ENCODE data around the gene TTLL5. TPM values are rescaled to one million over a fixed set of nuclear protein-coding genes. Genes with fewer than 3 reads are reported as not detected.

Gene TTLL5
- total and polyA plus RNA-seq, 2 of the 13 experiments (the other 11 are each of a cell fraction or from before 2014, with no cell fraction given): 11.8 to 18.8 TPM

- ATAC-seq (peak; percentile 23), FAIRE-seq (no peak), DNase-seq (ENCODE audit: low spot score) (no peak)
- no peak overlapping the region for H2AFZ ChIP-seq (ENCODE audit: low read length)
- peak overlapping the region; percentile 85 to 96 (median 94) for H3K4me3 ChIP-seq (replicated peaks in 1 of 3; ENCODE audit: insufficient read depth in 1 of 3, low read depth in 2 of 3, low read length in 3 of 3)
- peak overlapping the region; percentile 89 for H3K27ac ChIP-seq (ENCODE audit: extremely low read length, insufficient read depth, low read length)
- 2% methylated on average over 2 of the region's 18 CpGs for WGBS (ENCODE audit: low lambda C conversion rate)
- intact Hi-C loops (cut with micrococcal nuclease; ENCODE audit: unreplicated experiment) (no loop called here), in situ Hi-C loops (cut with HindIII; ENCODE audit: extremely low pct_ligation_motif_present, low pct_unique_long_range_greater_than_20kb) (no loop called here)
- peaks cover 30% of the 10 kb centered on the region for H3K4me1 ChIP-seq (ENCODE audit: insufficient read depth, low read length)
- no peaks in the 10 kb centered on the region for H4K20me1 ChIP-seq (ENCODE audit: insufficient read depth, low read length)
- no peaks in the 10 kb centered on the region for H3K9me3 ChIP-seq (ENCODE audit: low read length)
- H3K4me2 ChIP-seq (ENCODE audit: low read depth, low read length): peak overlapping the region; percentile 76
- peaks cover 43% of the 10 kb centered on the region for H3K79me2 ChIP-seq (ENCODE audit: insufficient read depth, low read length)
- BruUV-seq (replicated peaks): no TSS peak
- H3K9ac ChIP-seq (ENCODE audit: insufficient read depth, low read depth, low read length): peak overlapping the region; percentile 89
- ChIA-PET CTCF (ENCODE audit: low intra/inter-chr PET ratio, low total read pairs) (no interaction called here), POLR2A (interaction anchor here (0.9 to 3.3 kb wide), 12 partner anchors 11 to 535 kb away, joined by 3 to 36 read pairs (median 4); partner anchors contain the start of genes FLVCR2 and NEK9)
- H3K27me3 ChIP-seq (ENCODE audit: control insufficient read depth in 1 of 2, insufficient read depth in 2 of 2, low read length in 2 of 2): no peaks in the 10 kb centered on the region; a peak in 1 of 5 replicates
- peaks cover 3 to 16% of the 10 kb centered on the region in 2 experiments for H3K36me3 ChIP-seq (replicated peaks in 1 of 2; ENCODE audit: control insufficient read depth in 1 of 2, insufficient read depth in 2 of 2, low read length in 2 of 2)
- no peak for TF ChIP-seq ZNF773 (CRISPR knock-in tag; IDR thresholded peaks at IDR 0.05; ENCODE audit: borderline replicate concordance)
- no peak for TF ChIP-seq U2AF1 (optimal IDR thresholded peaks at IDR 0.05; ENCODE audit: low read depth, low read length)
- TF ChIP-seq HMG20A (CRISPR knock-in tag; IDR thresholded peaks at IDR 0.05; ENCODE audit: borderline replicate concordance): no peak
- no peak for TF ChIP-seq ZNF558 (CRISPR knock-in tag; IDR thresholded peaks at IDR 0.05; ENCODE audit: borderline replicate concordance)
- no peak for TF ChIP-seq KMT2A (CRISPR knock-in tag; IDR thresholded peaks at IDR 0.05)
- TF ChIP-seq MATR3 (CRISPR knock-in tag; IDR thresholded peaks at IDR 0.05): no peak
- no peak for TF ChIP-seq ZNF460 (CRISPR knock-in tag; IDR thresholded peaks at IDR 0.05; ENCODE audit: borderline replicate concordance)
- peak; percentile 68; the same call in 1 of the 2 replicates for TF ChIP-seq ZNF317 (CRISPR knock-in tag; IDR thresholded peaks at IDR 0.05)
- TF ChIP-seq MXD3 (CRISPR knock-in tag; IDR thresholded peaks at IDR 0.05): no peak
- TF ChIP-seq NFYC (CRISPR knock-in tag; IDR thresholded peaks at IDR 0.05): no peak
- no peak for TF ChIP-seq IRX3 (CRISPR knock-in tag; IDR thresholded peaks at IDR 0.05; ENCODE audit: borderline replicate concordance, low read depth)
- peak; percentile 9; the same call in 1 of the 2 replicates for TF ChIP-seq YEATS4 (CRISPR knock-in tag; IDR thresholded peaks at IDR 0.05; ENCODE audit: borderline replicate concordance)
- TF ChIP-seq SOX6 (IDR thresholded peaks at IDR 0.05): no peak
- 0 out of 2 replicates have a peak, but pooled peaks have one; percentile 1 for TF ChIP-seq SOX6 (CRISPR knock-in tag; IDR thresholded peaks at IDR 0.05)
- TF ChIP-seq RARG (CRISPR knock-in tag; IDR thresholded peaks at IDR 0.05; ENCODE audit: low read depth): no peak
- no peak for TF ChIP-seq SALL2 (CRISPR knock-in tag; IDR thresholded peaks at IDR 0.05)
- no peak for TF ChIP-seq ZNF407 (CRISPR knock-in tag; IDR thresholded peaks at IDR 0.05; ENCODE audit: not compliant biosample characterization)
- TF ChIP-seq MED1 (CRISPR knock-in tag; IDR thresholded peaks at IDR 0.05): no peak
- TF ChIP-seq NFE2L1 (CRISPR knock-in tag; IDR thresholded peaks at IDR 0.05; ENCODE audit: borderline replicate concordance): no peak
- no peak for TF ChIP-seq MLLT10 (CRISPR knock-in tag; IDR thresholded peaks at IDR 0.05)
Observed at GRCh38 chr14:75661499-75661814, 411 bp downstream of the TTLL5 start.
